SU-DHL-6 (cell line): ENCODE data around the gene SLC22A9.
"Not testable (repeated sequence)": the region's sequence is repeated elsewhere in the genome, so short reads cannot be mapped to it uniquely, and the experiment has no call there.

Experiments used
- H2AFZ ChIP-seq: fragments of 200-600 bp; sonication (generic); 2 replicates; pipeline ENCODE4 v1.6.1; 2014; ENCODE audit warnings: low read depth, mild to moderate bottlenecking, moderate library complexity, mixed read lengths, antibody characterized with exemption, low read length; ENCODE audit not compliant: severe bottlenecking
- H3F3A ChIP-seq: fragments of 200-600 bp; shearing (Covaris generic); 2 replicates; pipeline ENCODE4 v1.6.0; 2016; ENCODE audit warnings: antibody characterized with exemption, mild to moderate bottlenecking; ENCODE audit not compliant: insufficient read depth
- H3K27ac ChIP-seq: fragments of 200-600 bp; sonication (generic); 2 replicates; pipeline ENCODE4 v1.5.1; 2016; ENCODE audit warnings: low read depth, mild to moderate bottlenecking, low read length, moderate library complexity, mixed read lengths
- H3K27me3 ChIP-seq: fragments of 200-600 bp; sonication (generic), shearing (Covaris generic); 2 replicates; pipeline ENCODE4 v1.6.0; 2014; ENCODE audit warnings: mild to moderate bottlenecking, low read length
- H3K36me3 ChIP-seq: fragments of 200-600 bp; sonication (generic); 2 replicates; pipeline ENCODE4 v1.6.1; 2014; ENCODE audit warnings: mild to moderate bottlenecking, low read length, mixed read lengths
- H3K4me2 ChIP-seq: fragments of 300-600, 200-600 bp; shearing (Covaris generic), sonication (generic); 2 replicates; pipeline ENCODE4 v1.6.0; 2014; ENCODE audit warnings: low read length, low read depth, mild to moderate bottlenecking; ENCODE audit not compliant: poor library complexity, severe bottlenecking
- H3K4me3 ChIP-seq: fragments of 200-600 bp; sonication (generic); 2 replicates; pipeline ENCODE4 v1.5.1; 2014; ENCODE audit warnings: antibody characterized with exemption, low read length, mild to moderate bottlenecking, mixed read lengths; ENCODE audit not compliant: insufficient read depth, poor library complexity, severe bottlenecking
- H3K79me2 ChIP-seq: fragments of 200-600 bp; sonication (generic); 2 replicates; pipeline ENCODE4 v1.6.1; 2014; ENCODE audit warnings: mild to moderate bottlenecking, low read length, moderate library complexity; ENCODE audit not compliant: insufficient read depth
- H3K9ac ChIP-seq: fragments of 200-600 bp; sonication (generic); 2 replicates; pipeline ENCODE4 v1.7.0; 2014; ENCODE audit warnings: mild to moderate bottlenecking, low read length
- H3K9me2 ChIP-seq: fragments of 200-600 bp; sonication (generic); replicated peaks from 2 replicates; pipeline ENCODE4 v1.6.1; 2014; ENCODE audit warnings: low read length; ENCODE audit not compliant: insufficient read depth
- H3K9me3 ChIP-seq: fragments of 200-600 bp; sonication (generic); 2 replicates; pipeline ENCODE4 v1.6.1; 2014; ENCODE audit warnings: low read length, mixed read lengths; ENCODE audit not compliant: insufficient read depth
- H4K20me1 ChIP-seq: fragments of 200-600 bp; sonication (generic); 2 replicates; pipeline ENCODE4 v1.6.1; 2014; ENCODE audit warnings: low read depth, mild to moderate bottlenecking, antibody characterized with exemption, low read length, moderate library complexity, mixed read lengths
- CTCF ChIP-seq: fragments of 200-600 bp; sonication (generic); IDR thresholded peaks from one replicate; pipeline ENCODE4 v1.5.1; 2017; ENCODE audit warnings: antibody characterized with exemption, mild to moderate bottlenecking, low read length, moderate library complexity; ENCODE audit not compliant: insufficient read depth, poor library complexity, severe bottlenecking
- EZH2phosphoT487 ChIP-seq: fragments of 200-600 bp; sonication (generic), shearing (Covaris generic); conservative IDR thresholded peaks from 2 replicates; pipeline ENCODE4 v1.6.1; 2018; ENCODE audit warnings: mild to moderate bottlenecking, antibody characterized with exemption, low read length, moderate library complexity, mixed read lengths

SLC22A9 gene

GRCh38 chr11:63369165-63369970 lies at the start of gene SLC22A9:
TSS of gene SLC22A9 (plus strand) at chr11:63369785. CDS start at chr11:63370057, 272 bp downstream.
- H3K79me2 ChIP-seq = no peaks in the 10 kb centered on the region
- no peaks in the 10 kb centered on the region for H3K9me2 ChIP-seq
- no peak within 1 kb of the TSS for H2AFZ ChIP-seq
- TF ChIP-seq CTCF (no peak), EZH2phosphoT487 (no peak)
- no peak within 1 kb of the TSS for H3K4me3 ChIP-seq
- no peak within 1 kb of the TSS for H3K27ac ChIP-seq
- no peak within 1 kb of the TSS for H3K4me2 ChIP-seq
- H3K27me3 ChIP-seq = no peaks in the 10 kb centered on the region
- H4K20me1 ChIP-seq = no peaks in the 10 kb centered on the region
- no peaks in the 10 kb centered on the region for H3F3A ChIP-seq
- no peak within 1 kb of the TSS for H3K9ac ChIP-seq
- H3K36me3 ChIP-seq = no peaks in the 10 kb centered on the region
- H3K9me3 ChIP-seq = no peaks in the 10 kb centered on the region

GRCh38 chr11:63321723-63322122 lies 47.9 kb upstream of the SLC22A9 start:
- no peaks in the 10 kb centered on the region for H3K36me3 ChIP-seq
- H4K20me1 ChIP-seq = no peaks in the 10 kb centered on the region
- TF ChIP-seq EZH2phosphoT487 (no peak), CTCF (no peak)
- H3K79me2 ChIP-seq = no peaks in the 10 kb centered on the region
- H3K27ac ChIP-seq = no peak overlapping the region
- no peak overlapping the region for H3K4me3 ChIP-seq
- H3K9me2 ChIP-seq = no peaks in the 10 kb centered on the region
- H3K4me2 ChIP-seq = no peak overlapping the region
- H3K27me3 ChIP-seq = no peaks in the 10 kb centered on the region
- H2AFZ ChIP-seq = no peak overlapping the region
- H3K9ac ChIP-seq = no peak overlapping the region
- no peaks in the 10 kb centered on the region for H3K9me3 ChIP-seq
- H3F3A ChIP-seq = no peaks in the 10 kb centered on the region

- not testable (repeated sequence) for H3K4me3 ChIP-seq, H3K9me3 ChIP-seq, H3K4me2 ChIP-seq, H4K20me1 ChIP-seq, H3K36me3 ChIP-seq, H3F3A ChIP-seq, H3K9me2 ChIP-seq, H2AFZ ChIP-seq, H3K27me3 ChIP-seq, H3K27ac ChIP-seq, H3K79me2 ChIP-seq, H3K9ac ChIP-seq
These were observed 34.5 kb upstream of the SLC22A9 start for GRCh38 chr11:63335089-63335488.

- H3K4me3 ChIP-seq = no peak overlapping the region
- H3K27me3 ChIP-seq = no peaks in the 10 kb centered on the region
- H3K27ac ChIP-seq = no peak overlapping the region
- no peaks in the 10 kb centered on the region for H3K79me2 ChIP-seq
- H4K20me1 ChIP-seq = no peaks in the 10 kb centered on the region
- H3F3A ChIP-seq = no peaks in the 10 kb centered on the region
- no peaks in the 10 kb centered on the region for H3K9me2 ChIP-seq
- no peaks in the 10 kb centered on the region for H3K9me3 ChIP-seq
- H2AFZ ChIP-seq = no peak overlapping the region
- H3K36me3 ChIP-seq = no peaks in the 10 kb centered on the region
- no peak overlapping the region for H3K4me2 ChIP-seq
- H3K9ac ChIP-seq = no peak overlapping the region
- TF ChIP-seq CTCF = no peak
- no peak for TF ChIP-seq EZH2phosphoT487
These were observed 32.5 kb upstream of the SLC22A9 start for GRCh38 chr11:63337070-63337469.
